Ascending aorta (tissue), 2 donors: ENCODE results near the gene MAP2K7. TPM values are rescaled to one million over a fixed set of nuclear protein-coding genes. Genes with fewer than 3 reads are reported as not detected.

Experiments used
- DNase-seq, 2 donors: peaks; one replicate each; pipeline ENCODE4 v3.0.0-alpha.2; 2019; ENCODE audit warnings: low spot score in 2 of 2
- H3K27ac ChIP-seq, 2 donors: fragments of 200-600 bp; sonication (generic); one replicate each; pipeline ENCODE4 v1.5.1; 2016 to 2017; ENCODE audit warnings: mild to moderate bottlenecking in 1 of 2
- H3K27me3 ChIP-seq: fragments of 200-600 bp; sonication (generic); one replicate; pipeline ENCODE4 v1.5.1; 2017
- H3K36me3 ChIP-seq, 2 donors: fragments of 200-600 bp; sonication (generic); one replicate each; pipeline ENCODE4 v1.5.1; 2016
- H3K4me1 ChIP-seq, 2 donors: fragments of 200-600 bp; sonication (generic); one replicate each; pipeline ENCODE4 v1.5.1; 2016 to 2017; ENCODE audit warnings: mild to moderate bottlenecking in 1 of 2
- H3K4me3 ChIP-seq, 2 donors: fragments of 200-600 bp; sonication (generic); one replicate each; pipeline ENCODE4 v1.5.1; 2016 to 2017; ENCODE audit warnings: mild to moderate bottlenecking in 1 of 2
- H3K9me3 ChIP-seq, 2 donors: fragments of 200-600 bp; sonication (generic); one replicate each; pipeline ENCODE4 v1.5.1; 2016
- intact Hi-C: fragments of 100-400 bp; cut with DNase I; formaldehyde crosslinking; loops from one replicate; pipeline ENCODE4 v1.15.1; 2023
- total RNA-seq: library from RNA; depleted of rRNA; stranded (reverse); fragments of >200 nt; gene quantifications from one replicate; pipeline ENCODE4 v1.1.0, GENCODE V29; 2016
- TF ChIP-seq, protein P1 (sequence below), 3 experiments: fragments of 200-600 bp in 2 of 3; fragments of 450-650 bp in 1 of 3; sonication (generic) in 2 of 3; IDR thresholded peaks; one replicate each; pipeline ENCODE4 v1.5.1; 2016 to 2019; ENCODE audit warnings: antibody characterized with exemption in 3 of 3, mild to moderate bottlenecking in 1 of 3, moderate library complexity in 1 of 3

MAP2K7 gene
- total RNA-seq, 1 donor from 2014 or later: 37.3 TPM

DNA sequence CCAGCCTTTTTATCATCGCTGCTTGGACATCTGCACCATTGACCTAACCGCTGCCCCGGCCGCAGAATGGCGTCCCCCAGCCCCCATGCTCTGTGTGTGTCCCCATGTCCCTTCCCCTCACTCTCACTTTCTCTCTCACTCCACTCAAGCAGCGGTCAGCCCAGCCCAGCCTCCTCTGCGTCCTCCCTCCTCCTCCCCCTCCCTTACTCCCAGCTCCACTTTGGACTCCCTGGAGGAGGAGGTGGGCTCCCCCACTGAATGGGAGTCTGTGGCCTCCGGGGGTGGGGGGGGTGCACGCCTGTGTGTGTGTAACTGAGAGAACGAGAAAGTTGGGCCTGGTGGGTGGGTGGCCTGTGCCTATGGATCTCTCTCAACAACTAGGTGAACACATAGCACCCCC, 2.2 kb downstream of the MAP2K7 start:
- Histone ChIP-seq H3K27ac (no peak overlapping the region), H3K36me3 (peaks cover 26 to 33% of the 10 kb centered on the region in 2 donors), H3K4me3 (no peak overlapping the region), H3K9me3 (no peaks in the 10 kb centered on the region), H3K4me1 (peaks cover 5 to 22% of the 10 kb centered on the region in 2 donors), H3K27me3 (no peaks in the 10 kb centered on the region)
- TF ChIP-seq, protein P1, sequence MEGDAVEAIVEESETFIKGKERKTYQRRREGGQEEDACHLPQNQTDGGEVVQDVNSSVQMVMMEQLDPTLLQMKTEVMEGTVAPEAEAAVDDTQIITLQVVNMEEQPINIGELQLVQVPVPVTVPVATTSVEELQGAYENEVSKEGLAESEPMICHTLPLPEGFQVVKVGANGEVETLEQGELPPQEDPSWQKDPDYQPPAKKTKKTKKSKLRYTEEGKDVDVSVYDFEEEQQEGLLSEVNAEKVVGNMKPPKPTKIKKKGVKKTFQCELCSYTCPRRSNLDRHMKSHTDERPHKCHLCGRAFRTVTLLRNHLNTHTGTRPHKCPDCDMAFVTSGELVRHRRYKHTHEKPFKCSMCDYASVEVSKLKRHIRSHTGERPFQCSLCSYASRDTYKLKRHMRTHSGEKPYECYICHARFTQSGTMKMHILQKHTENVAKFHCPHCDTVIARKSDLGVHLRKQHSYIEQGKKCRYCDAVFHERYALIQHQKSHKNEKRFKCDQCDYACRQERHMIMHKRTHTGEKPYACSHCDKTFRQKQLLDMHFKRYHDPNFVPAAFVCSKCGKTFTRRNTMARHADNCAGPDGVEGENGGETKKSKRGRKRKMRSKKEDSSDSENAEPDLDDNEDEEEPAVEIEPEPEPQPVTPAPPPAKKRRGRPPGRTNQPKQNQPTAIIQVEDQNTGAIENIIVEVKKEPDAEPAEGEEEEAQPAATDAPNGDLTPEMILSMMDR (IDR thresholded peaks at IDR 0.05): no peak
- intact Hi-C loops: no loop called here
- peak in 1 of 2 donors; percentile 61 for DNase-seq

DNA sequence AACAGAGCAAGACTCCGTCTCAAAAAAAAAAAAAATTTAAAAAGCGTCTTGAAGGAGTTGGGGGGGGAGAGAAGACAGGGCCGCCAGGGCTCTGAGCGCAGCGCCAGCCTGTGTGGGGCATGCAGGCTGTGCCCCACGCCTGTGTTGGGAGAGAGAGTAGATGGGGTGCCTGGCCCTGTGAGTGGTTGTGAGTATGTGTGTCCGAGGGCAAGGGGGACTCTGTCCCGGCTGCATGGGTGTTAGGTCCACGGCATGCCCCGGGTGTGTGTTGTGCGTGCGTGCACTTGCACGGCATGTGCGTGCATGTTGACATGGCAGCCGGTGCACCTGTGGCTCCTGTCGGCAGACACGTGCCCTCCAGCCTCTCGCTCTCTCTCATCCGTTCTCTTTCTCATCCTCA, 3.4 kb downstream of the MAP2K7 start:
- H3K4me1 ChIP-seq: peaks cover 5 to 22% of the 10 kb centered on the region in 2 donors

GRCh38 chr19:7907544-7907943, 3.9 kb downstream of the MAP2K7 start:
- H3K9me3 ChIP-seq: no peaks in the 10 kb centered on the region
- intact Hi-C loops: no loop called here
- TF ChIP-seq, protein P1 (IDR thresholded peaks at IDR 0.05): no peak
- H3K27me3 ChIP-seq: no peaks in the 10 kb centered on the region
- peaks cover 43 to 50% of the 10 kb centered on the region in 2 donors for H3K36me3 ChIP-seq
- no peak overlapping the region for H3K27ac ChIP-seq
- H3K4me3 ChIP-seq: no peak overlapping the region
- peak in 1 of 2 donors; percentile 43 for DNase-seq
- H3K4me1 ChIP-seq: peaks cover 5 to 21% of the 10 kb centered on the region in 2 donors

More for the DNA sequence above, 3.4 kb downstream of the MAP2K7 start:
- Histone ChIP-seq H3K36me3 (peaks cover 39 to 46% of the 10 kb centered on the region in 2 donors), H3K9me3 (no peaks in the 10 kb centered on the region), H3K27ac (no peak overlapping the region), H3K27me3 (no peaks in the 10 kb centered on the region), H3K4me3 (no peak overlapping the region)
- DNase-seq: peak in 1 of 2 donors; percentile 60
- intact Hi-C loops: no loop called here
- TF ChIP-seq, protein P1 (IDR thresholded peaks at IDR 0.05): no peak

- TF ChIP-seq, protein P1 (IDR thresholded peaks at IDR 0.05): no peak
Observed at GRCh38 chr19:7908078-7908699, 4.5 kb downstream of the MAP2K7 start.

GRCh38 chr19:7908742-7909461, 5.2 kb downstream of the MAP2K7 start:
- intact Hi-C loops: no loop called here
- Histone ChIP-seq H3K4me1 (peaks cover 5 to 15% of the 10 kb centered on the region in 2 donors), H3K9me3 (no peaks in the 10 kb centered on the region), H3K36me3 (peaks cover 49 to 57% of the 10 kb centered on the region in 2 donors), H3K27ac (no peak overlapping the region), H3K4me3 (no peak overlapping the region), H3K27me3 (no peaks in the 10 kb centered on the region)
- DNase-seq: no peak
- TF ChIP-seq, protein P1 (IDR thresholded peaks at IDR 0.05): no peak

More at GRCh38 chr19:7908078-7908699, 4.5 kb downstream of the MAP2K7 start:
- H3K4me3 ChIP-seq: no peak overlapping the region
- H3K27me3 ChIP-seq: no peaks in the 10 kb centered on the region
- no peaks in the 10 kb centered on the region for H3K9me3 ChIP-seq
- H3K4me1 ChIP-seq: peaks cover 5 to 15% of the 10 kb centered on the region in 2 donors
- no peak overlapping the region for H3K27ac ChIP-seq
- intact Hi-C loops: no loop called here
- H3K36me3 ChIP-seq: peaks cover 49 to 56% of the 10 kb centered on the region in 2 donors
- peak in 1 of 2 donors; percentile 37 for DNase-seq
